Breast epithelium (tissue), 4 donors: ENCODE results near the gene INHA. TPM values are rescaled to one million over a fixed set of nuclear protein-coding genes. Genes with fewer than 3 reads are reported as not detected.

Experiments
- DNase-seq, 2 donors: peaks; one replicate each; pipeline ENCODE4 v3.0.0-alpha.2; 2019; ENCODE audit warnings: low spot score in 2 of 2
- H3K27ac ChIP-seq, 2 donors: fragments of 200-600 bp; sonication (generic) in 1 of 2; one replicate each; pipeline ENCODE4 v1.5.1; 2016 to 2019; ENCODE audit warnings: mild to moderate bottlenecking in 1 of 2
- H3K27me3 ChIP-seq, 2 donors: fragments of 200-600 bp; sonication (generic) in 1 of 2; one replicate each; pipeline versions ENCODE4 v1.5.1 to v1.6.0; 2017 to 2019; ENCODE audit warnings: control low read depth in 1 of 2, mild to moderate bottlenecking in 1 of 2
- H3K36me3 ChIP-seq: fragments of 200-600 bp; one replicate; pipeline ENCODE4 v1.5.1; 2019
- H3K4me1 ChIP-seq, 2 donors: fragments of 200-600 bp; sonication (generic); one replicate each; pipeline ENCODE4 v1.5.1; 2016 to 2019; ENCODE audit warnings: control low read depth in 1 of 2
- H3K4me3 ChIP-seq, 3 donors: fragments of 200-600 bp; sonication (generic); 1 replicate in 2 of 3; 2 replicates in 1 of 3; pipeline ENCODE4 v1.5.1; 2016 to 2019; ENCODE audit warnings: mild to moderate bottlenecking in 3 of 3, moderate library complexity in 2 of 3
- H3K9me3 ChIP-seq, 2 donors: fragments of 200-600 bp; sonication (generic) in 1 of 2; one replicate each; pipeline ENCODE4 v1.5.1; 2016 to 2019; ENCODE audit warnings: control low read depth in 1 of 2
- CTCF ChIP-seq, 3 donors: fragments of 450-650 bp; IDR thresholded peaks; one replicate each; pipeline ENCODE4 v1.5.1; 2016 to 2017; ENCODE audit warnings: antibody characterized with exemption in 3 of 3, mild to moderate bottlenecking in 3 of 3, moderate library complexity in 3 of 3
- POLR2A ChIP-seq: fragments of 450-650 bp; IDR thresholded peaks from one replicate; pipeline ENCODE4 v1.6.1; 2016; ENCODE audit warnings: antibody characterized with exemption, mild to moderate bottlenecking, moderate library complexity
- POLR2AphosphoS5 ChIP-seq, 3 donors: sonication (generic); formaldehyde crosslinking; IDR thresholded peaks; one replicate each; pipeline ENCODE4 v1.6.1; 2017; ENCODE audit warnings: antibody characterized with exemption in 3 of 3
- intact Hi-C: fragments of 100-400 bp; cut with DNase I; formaldehyde crosslinking; loops from one replicate; pipeline ENCODE4 v1.15.1; 2023; ENCODE audit warnings: low total_unique reads
- total RNA-seq, 3 donors: library from RNA; depleted of rRNA; stranded (reverse); fragments of >200 nt; gene quantifications; one replicate each; pipeline ENCODE4 v1.1.0, GENCODE V29; 2016

The INHA gene
- total RNA-seq, 3 donors from 2014 or later: 0.64 to 0.73 TPM; not detected in 1

- DNase-seq: peak in 1 of 2 donors; percentile 58
- Histone ChIP-seq H3K27ac (no peak overlapping the region), H3K4me1 (no peaks in the 10 kb centered on the region), H3K4me3 (no peak overlapping the region), H3K36me3 (no peaks in the 10 kb centered on the region), H3K9me3 (no peaks in the 10 kb centered on the region), H3K27me3 (no peaks in the 10 kb centered on the region)
- no peak for TF ChIP-seq CTCF (IDR thresholded peaks at IDR 0.05)
- no peak for TF ChIP-seq POLR2AphosphoS5 (IDR thresholded peaks at IDR 0.05)
- TF ChIP-seq POLR2A: no peak
- intact Hi-C loops: no loop called here
Measured at GRCh38 chr2:219612577-219613286, 40.6 kb downstream of the INHA start.

- no peaks in the 10 kb centered on the region for H3K9me3 ChIP-seq
- TF ChIP-seq POLR2A (no peak), CTCF (IDR thresholded peaks at IDR 0.05) (no peak), POLR2AphosphoS5 (IDR thresholded peaks at IDR 0.05) (no peak)
- no peak overlapping the region for H3K27ac ChIP-seq
- no peak overlapping the region for H3K4me3 ChIP-seq
- DNase-seq: no peak
- H3K4me1 ChIP-seq: no peaks in the 10 kb centered on the region
- no peaks in the 10 kb centered on the region for H3K36me3 ChIP-seq
- H3K27me3 ChIP-seq: no peaks in the 10 kb centered on the region
- intact Hi-C loops: no loop called here
Measured at GRCh38 chr2:219613461-219614070, 41.5 kb downstream of the INHA start.

GRCh38 chr2:219614076-219614860 lies 42.2 kb downstream of the INHA start:
- H3K36me3 ChIP-seq: no peaks in the 10 kb centered on the region
- intact Hi-C loops: no loop called here

GRCh38 chr2:219615036-219615435 lies 42.9 kb downstream of the INHA start:
- intact Hi-C loops: no loop called here
- Histone ChIP-seq H3K4me1 (no peaks in the 10 kb centered on the region), H3K4me3 (no peak overlapping the region), H3K9me3 (no peaks in the 10 kb centered on the region), H3K27me3 (no peaks in the 10 kb centered on the region), H3K36me3 (no peaks in the 10 kb centered on the region), H3K27ac (no peak overlapping the region)
- TF ChIP-seq POLR2A: no peak
- TF ChIP-seq POLR2AphosphoS5 (IDR thresholded peaks at IDR 0.05): no peak
- no peak for TF ChIP-seq CTCF (IDR thresholded peaks at IDR 0.05)
- DNase-seq: no peak

More at GRCh38 chr2:219614076-219614860, 42.2 kb downstream of the INHA start:
- TF ChIP-seq POLR2A (no peak), POLR2AphosphoS5 (IDR thresholded peaks at IDR 0.05) (no peak), CTCF (IDR thresholded peaks at IDR 0.05) (no peak)
- Histone ChIP-seq H3K27ac (no peak overlapping the region), H3K9me3 (no peaks in the 10 kb centered on the region), H3K4me3 (no peak overlapping the region), H3K27me3 (no peaks in the 10 kb centered on the region), H3K4me1 (no peaks in the 10 kb centered on the region)
- DNase-seq: no peak

GRCh38 chr2:219615894-219616293 lies 43.8 kb downstream of the INHA start:
- no peaks in the 10 kb centered on the region for H3K9me3 ChIP-seq
- no peak for TF ChIP-seq POLR2A
- no peak for TF ChIP-seq CTCF (IDR thresholded peaks at IDR 0.05)
- no peak for TF ChIP-seq POLR2AphosphoS5 (IDR thresholded peaks at IDR 0.05)
- H3K27me3 ChIP-seq: no peaks in the 10 kb centered on the region
- intact Hi-C loops: no loop called here
- no peaks in the 10 kb centered on the region for H3K36me3 ChIP-seq
- no peak overlapping the region for H3K4me3 ChIP-seq
- DNase-seq: no peak
- no peak overlapping the region for H3K27ac ChIP-seq
- no peaks in the 10 kb centered on the region for H3K4me1 ChIP-seq
